Right lobe of liver (tissue), 6 donors: ENCODE data around the gene ZNF628. TPM values are rescaled to one million over a fixed set of nuclear protein-coding genes. Genes with fewer than 3 reads are reported as not detected.
"Not testable (repeated sequence)": the region's sequence is repeated elsewhere in the genome, so short reads cannot be mapped to it uniquely, and the experiment has no call there.

Experiments used
- ATAC-seq, 4 donors: fragments of 200-7000 bp; cut with Tn5 transposase; one replicate each; pipeline ENCODE4 v1.9.1; 2020; ENCODE audit warnings: mild to moderate bottlenecking in 4 of 4, moderate library complexity in 4 of 4
- DNase-seq, 3 donors: peaks; one replicate each; pipeline ENCODE4 v3.0.0-alpha.2; 2020
- H3K27ac ChIP-seq, 3 donors: fragments of 200-600 bp; one replicate each; pipeline ENCODE4 v1.8.0; 2022
- H3K27me3 ChIP-seq, 2 donors: fragments of 200-600 bp; one replicate each; pipeline ENCODE4 v1.8.0; 2022
- H3K36me3 ChIP-seq, 4 donors: fragments of 200-600 bp; sonication (generic) in 1 of 4; one replicate each; pipeline versions ENCODE4 v1.5.1 to v1.8.0; 2017 to 2022; ENCODE audit warnings: control low read depth in 1 of 4
- H3K4me1 ChIP-seq, 4 donors: fragments of 200-600 bp; sonication (generic) in 1 of 4; one replicate each; pipeline versions ENCODE4 v1.5.1 to v1.8.0; 2017 to 2022; ENCODE audit warnings: control low read depth in 1 of 4
- H3K4me3 ChIP-seq, 3 donors: fragments of 200-600 bp; one replicate each; pipeline ENCODE4 v1.8.0; 2022
- H3K9me3 ChIP-seq, 4 donors: fragments of 200-600 bp; sonication (generic) in 1 of 4; one replicate each; pipeline versions ENCODE4 v1.5.1 to v1.8.0; 2017 to 2022; ENCODE audit warnings: control low read depth in 1 of 4
- POLR2A ChIP-seq: fragments of 450-650 bp; IDR thresholded peaks from one replicate; pipeline ENCODE4 v1.6.1; 2017; ENCODE audit warnings: antibody characterized with exemption, mild to moderate bottlenecking
- WGBS: methylation state at CpG from one replicate; pipeline ENCODE4 v1.1.6; 2018; ENCODE audit warnings: low coverage, low lambda C conversion rate; ENCODE audit not compliant: insufficient coverage; ENCODE audit errors: missing lambda C conversion rate; 5-methylcytosine and 5-hydroxymethylcytosine counted together
- intact Hi-C, 2 donors: fragments of 100-400 bp; cut with DNase I; formaldehyde crosslinking; loops; one replicate each; pipeline versions ENCODE4 v1.11.2 to v1.14.1; 2022
- total RNA-seq, 6 experiments: library from RNA; depleted of rRNA in 2 of 6; stranded (reverse); fragments of >200 nt in 2 of 6; fragmentation: NEBNext Ultra II Directional in 3 of 6; extraction: Animal tissue kit (Norgen Biotek cat#: 25700) in 3 of 6; gene quantifications; one replicate each; pipeline versions ENCODE4 v1.1.0 to v1.2.4, GENCODE V29; 2016 to 2023
- TF ChIP-seq, protein P1 (sequence below), 4 donors: fragments of 200-600 bp in 3 of 4; fragments of 450-650 bp in 1 of 4; IDR thresholded peaks; one replicate each; pipeline versions ENCODE4 v1.5.1 to v1.8.0; 2016 to 2022; ENCODE audit warnings: antibody characterized with exemption in 4 of 4, mild to moderate bottlenecking in 2 of 4
- donor health status: DM: no; HTN: yes; CAD: no.
- donor health status: DM: no; HTN: no; CAD: no.
- donor health status: DM: no; HTN: no; CAD: no.
- donor health status: DM: no; HTN: yes; CAD: no.
- donor health status: DM: no; HTN: yes; CAD: no.

Gene ZNF628
- total RNA-seq, 6 experiments from 2014 or later, result 3.4 to 9.2 (median 4.4) TPM

DNA sequence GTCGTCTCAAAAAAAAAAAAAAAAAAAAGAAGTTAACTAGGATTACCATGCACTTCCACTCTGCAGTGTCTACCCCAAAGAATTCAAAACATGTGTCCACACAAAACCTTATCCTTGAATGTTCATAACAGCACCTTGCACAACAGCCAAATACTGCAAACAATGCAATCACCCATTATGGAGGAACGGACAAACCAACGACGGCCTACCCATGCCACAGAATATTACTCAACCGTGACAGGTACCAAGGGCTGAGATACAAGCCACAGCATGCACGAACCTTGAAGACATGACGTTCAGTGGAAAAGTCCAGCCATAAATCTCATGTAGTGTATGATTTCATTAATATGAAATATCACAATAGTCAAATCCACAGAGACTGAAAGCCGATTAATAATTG, 30.4 kb upstream of the ZNF628 start:
- Histone ChIP-seq H3K9me3 (no peaks in the 10 kb centered on the region), H3K36me3 (no peaks in the 10 kb centered on the region), H3K27me3 (no peaks in the 10 kb centered on the region), H3K4me1 (no peaks in the 10 kb centered on the region), H3K4me3 (no peak overlapping the region), H3K27ac (no peak overlapping the region)
- 48% methylated on average over 8 of the region's 8 CpGs for WGBS
- no peak for DNase-seq
- intact Hi-C loops, result no loop called here
- ATAC-seq, result no peak
- TF ChIP-seq, protein P1, sequence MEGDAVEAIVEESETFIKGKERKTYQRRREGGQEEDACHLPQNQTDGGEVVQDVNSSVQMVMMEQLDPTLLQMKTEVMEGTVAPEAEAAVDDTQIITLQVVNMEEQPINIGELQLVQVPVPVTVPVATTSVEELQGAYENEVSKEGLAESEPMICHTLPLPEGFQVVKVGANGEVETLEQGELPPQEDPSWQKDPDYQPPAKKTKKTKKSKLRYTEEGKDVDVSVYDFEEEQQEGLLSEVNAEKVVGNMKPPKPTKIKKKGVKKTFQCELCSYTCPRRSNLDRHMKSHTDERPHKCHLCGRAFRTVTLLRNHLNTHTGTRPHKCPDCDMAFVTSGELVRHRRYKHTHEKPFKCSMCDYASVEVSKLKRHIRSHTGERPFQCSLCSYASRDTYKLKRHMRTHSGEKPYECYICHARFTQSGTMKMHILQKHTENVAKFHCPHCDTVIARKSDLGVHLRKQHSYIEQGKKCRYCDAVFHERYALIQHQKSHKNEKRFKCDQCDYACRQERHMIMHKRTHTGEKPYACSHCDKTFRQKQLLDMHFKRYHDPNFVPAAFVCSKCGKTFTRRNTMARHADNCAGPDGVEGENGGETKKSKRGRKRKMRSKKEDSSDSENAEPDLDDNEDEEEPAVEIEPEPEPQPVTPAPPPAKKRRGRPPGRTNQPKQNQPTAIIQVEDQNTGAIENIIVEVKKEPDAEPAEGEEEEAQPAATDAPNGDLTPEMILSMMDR (IDR thresholded peaks at IDR 0.05), result no peak
- TF ChIP-seq POLR2A, result no peak

DNA sequence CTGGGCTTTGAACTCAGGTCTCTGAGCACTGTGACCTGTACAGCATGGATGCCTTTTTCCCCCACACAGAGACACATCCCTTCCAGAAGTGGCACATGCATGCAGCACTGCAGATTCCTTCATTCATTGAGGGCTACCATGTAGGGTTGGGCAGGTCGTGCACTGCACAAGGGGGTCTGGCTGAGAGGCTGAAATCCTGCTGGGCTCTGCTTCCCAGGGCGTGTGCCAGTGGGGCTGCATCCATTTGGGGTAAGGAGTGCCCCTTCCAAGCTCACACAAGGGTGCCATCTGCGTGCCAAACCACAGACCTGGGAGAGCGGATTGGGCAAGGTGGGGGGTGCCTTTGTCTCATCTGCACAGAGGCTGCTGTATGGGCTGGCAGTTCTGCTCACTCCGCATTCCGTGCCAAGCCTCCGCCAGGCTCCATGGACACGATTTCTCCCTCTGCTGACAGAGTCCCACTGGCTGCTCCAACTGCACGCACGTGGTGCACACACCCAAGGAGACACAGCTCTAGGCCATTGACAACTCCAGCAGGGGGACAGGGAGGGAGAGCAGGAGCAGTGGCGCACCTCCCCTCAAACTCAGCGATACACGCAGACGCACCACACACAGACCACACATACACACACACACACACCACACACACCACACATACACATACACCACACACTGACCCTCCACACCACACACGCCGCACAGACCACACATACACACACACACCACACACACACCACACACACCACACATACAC, 28.8 kb upstream of the ZNF628 start:
- no peaks in the 10 kb centered on the region for H3K36me3 ChIP-seq
- no peak overlapping the region for H3K27ac ChIP-seq
- 43% methylated on average over 2 of the region's 16 CpGs for WGBS
- no peak for DNase-seq
- H3K4me3 ChIP-seq, result no peak overlapping the region
- intact Hi-C loops, result no loop called here
- no peaks in the 10 kb centered on the region for H3K9me3 ChIP-seq
- no peaks in the 10 kb centered on the region for H3K27me3 ChIP-seq
- no peak for TF ChIP-seq POLR2A
- peak; percentile 29 to 59 (median 42) for ATAC-seq
- H3K4me1 ChIP-seq, result no peaks in the 10 kb centered on the region

DNA sequence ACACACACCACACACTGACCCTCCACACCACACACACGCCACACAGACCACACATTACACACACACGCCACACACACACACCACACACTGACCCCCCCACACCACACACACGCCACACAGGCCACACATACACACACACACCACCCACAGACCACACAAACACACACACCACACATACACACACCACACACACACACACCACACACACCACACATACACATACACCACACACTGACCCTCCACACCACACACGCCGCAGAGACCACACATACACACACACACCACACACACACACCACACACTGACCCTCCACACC, 28.3 kb upstream of the ZNF628 start:
- DNase-seq, H3K27ac ChIP-seq, intact Hi-C loops, H3K36me3 ChIP-seq, ATAC-seq, H3K4me3 ChIP-seq, H3K27me3 ChIP-seq, H3K4me1 ChIP-seq, H3K9me3 ChIP-seq: not testable (repeated sequence)
- 89% methylated on average over 5 of the region's 5 CpGs for WGBS

GRCh38 chr19:55449469-55449868, 26.9 kb upstream of the ZNF628 start:
- intact Hi-C loops, result no loop called here

GRCh38 chr19:55451163-55451964, 25.1 kb upstream of the ZNF628 start:
- DNase-seq (peak in 1 of 3 donors; percentile 44), ATAC-seq (no peak)
- no peaks in the 10 kb centered on the region for H3K4me1 ChIP-seq
- no peak for TF ChIP-seq POLR2A
- TF ChIP-seq, protein P1 (IDR thresholded peaks at IDR 0.05), result no peak
- H3K9me3 ChIP-seq, result no peaks in the 10 kb centered on the region
- WGBS, result under 1% methylated on average over 24 of the region's 80 CpGs
- H3K27me3 ChIP-seq, result no peaks in the 10 kb centered on the region
- no peak overlapping the region for H3K4me3 ChIP-seq
- peaks cover 0 to 10% (median 0%) of the 10 kb centered on the region in 4 donors for H3K36me3 ChIP-seq
- no peak overlapping the region for H3K27ac ChIP-seq
- intact Hi-C loops, result no loop called here

More at GRCh38 chr19:55449469-55449868, 26.9 kb upstream of the ZNF628 start:
- DNase-seq (peak in 1 of 3 donors; percentile 31), ATAC-seq (no peak)
- Histone ChIP-seq H3K27ac (no peak overlapping the region), H3K9me3 (no peaks in the 10 kb centered on the region), H3K4me1 (no peaks in the 10 kb centered on the region), H3K27me3 (no peaks in the 10 kb centered on the region), H3K4me3 (no peak overlapping the region), H3K36me3 (no peaks in the 10 kb centered on the region)
- 16% methylated on average over 11 of the region's 16 CpGs for WGBS
- TF ChIP-seq POLR2A, result no peak
- TF ChIP-seq, protein P1 (IDR thresholded peaks at IDR 0.05), result no peak
